HepG2 (cell line): Measurements from ENCODE around the gene ATP8B4.

Experiments used
- REPIN1 ChIP-seq: sonication (generic); formaldehyde crosslinking; IDR thresholded peaks from 2 replicates; pipeline ENCODE4 v1.8.0; 2022; ENCODE audit warnings: missing genetic modification reagents, low read depth, mild to moderate bottlenecking, borderline replicate concordance
- U2AF1 ChIP-seq: fragments of 200-400 bp; formaldehyde crosslinking; optimal IDR thresholded peaks from 2 replicates; pipeline ENCODE3; 2017; ENCODE audit warnings: mild to moderate bottlenecking, low read depth, low read length
- ZFY ChIP-seq: sonication (generic); formaldehyde crosslinking; IDR thresholded peaks from 2 replicates; pipeline ENCODE4 v1.4.0; 2020; ENCODE audit warnings: missing genetic modification reagents
- ZNF234 ChIP-seq: sonication (generic); formaldehyde crosslinking; conservative IDR thresholded peaks from 2 replicates; pipeline ENCODE4 v1.5.1; 2020; ENCODE audit warnings: mild to moderate bottlenecking, missing genetic modification reagents
- ZNF510 ChIP-seq: sonication (generic); formaldehyde crosslinking; IDR thresholded peaks from 2 replicates; pipeline ENCODE4 v1.4.0; 2020; ENCODE audit warnings: low read depth, mild to moderate bottlenecking, missing genetic modification reagents
- ZSCAN22 ChIP-seq: sonication (generic); formaldehyde crosslinking; IDR thresholded peaks from 2 replicates; pipeline ENCODE4 v1.4.0; 2020; ENCODE audit warnings: mild to moderate bottlenecking, missing genetic modification reagents
- TF ChIP-seq, protein P1 (sequence below): sonication (generic); formaldehyde crosslinking; IDR thresholded peaks from 2 replicates; pipeline ENCODE4 v1.5.0; 2020; ENCODE audit warnings: mild to moderate bottlenecking, missing genetic modification reagents, moderate library complexity
- TF ChIP-seq, protein P2 (sequence below): sonication (generic); formaldehyde crosslinking; IDR thresholded peaks from 2 replicates; pipeline ENCODE4 v1.8.1; 2023; ENCODE audit warnings: mild to moderate bottlenecking, missing genetic modification reagents

DNA sequence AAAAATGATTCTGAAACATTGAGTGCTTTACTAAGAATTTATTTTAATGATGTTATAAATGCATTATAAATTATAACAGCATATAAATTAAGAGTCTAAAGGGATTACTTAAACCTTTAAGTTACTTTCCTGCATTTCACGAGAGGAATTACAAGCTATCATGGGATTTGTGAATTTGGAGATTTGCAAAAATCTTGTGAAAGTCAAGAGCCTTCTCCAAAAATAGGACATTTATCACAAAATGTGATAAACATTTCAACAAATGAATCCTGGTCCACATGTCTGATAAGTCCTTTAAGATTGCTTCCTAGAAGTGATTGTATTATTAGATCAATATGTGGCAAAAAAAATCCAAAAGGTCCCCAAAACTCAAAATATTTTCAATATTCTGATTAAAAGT, 154.5 kb downstream of the ATP8B4 start:
- TF ChIP-seq, protein P1, sequence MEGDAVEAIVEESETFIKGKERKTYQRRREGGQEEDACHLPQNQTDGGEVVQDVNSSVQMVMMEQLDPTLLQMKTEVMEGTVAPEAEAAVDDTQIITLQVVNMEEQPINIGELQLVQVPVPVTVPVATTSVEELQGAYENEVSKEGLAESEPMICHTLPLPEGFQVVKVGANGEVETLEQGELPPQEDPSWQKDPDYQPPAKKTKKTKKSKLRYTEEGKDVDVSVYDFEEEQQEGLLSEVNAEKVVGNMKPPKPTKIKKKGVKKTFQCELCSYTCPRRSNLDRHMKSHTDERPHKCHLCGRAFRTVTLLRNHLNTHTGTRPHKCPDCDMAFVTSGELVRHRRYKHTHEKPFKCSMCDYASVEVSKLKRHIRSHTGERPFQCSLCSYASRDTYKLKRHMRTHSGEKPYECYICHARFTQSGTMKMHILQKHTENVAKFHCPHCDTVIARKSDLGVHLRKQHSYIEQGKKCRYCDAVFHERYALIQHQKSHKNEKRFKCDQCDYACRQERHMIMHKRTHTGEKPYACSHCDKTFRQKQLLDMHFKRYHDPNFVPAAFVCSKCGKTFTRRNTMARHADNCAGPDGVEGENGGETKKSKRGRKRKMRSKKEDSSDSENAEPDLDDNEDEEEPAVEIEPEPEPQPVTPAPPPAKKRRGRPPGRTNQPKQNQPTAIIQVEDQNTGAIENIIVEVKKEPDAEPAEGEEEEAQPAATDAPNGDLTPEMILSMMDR (CRISPR knock-in tag): no peak
- TF ChIP-seq U2AF1 (no peak), REPIN1 (no peak), ZSCAN22 (CRISPR knock-in tag) (no peak), ZFY (CRISPR knock-in tag) (no peak), ZNF234 (CRISPR knock-in tag) (no peak), ZNF510 (CRISPR knock-in tag) (no peak)
- TF ChIP-seq, protein P2, sequence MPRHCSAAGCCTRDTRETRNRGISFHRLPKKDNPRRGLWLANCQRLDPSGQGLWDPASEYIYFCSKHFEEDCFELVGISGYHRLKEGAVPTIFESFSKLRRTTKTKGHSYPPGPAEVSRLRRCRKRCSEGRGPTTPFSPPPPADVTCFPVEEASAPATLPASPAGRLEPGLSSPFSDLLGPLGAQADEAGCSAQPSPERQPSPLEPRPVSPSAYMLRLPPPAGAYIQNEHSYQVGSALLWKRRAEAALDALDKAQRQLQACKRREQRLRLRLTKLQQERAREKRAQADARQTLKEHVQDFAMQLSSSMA: no peak
